ENCODE data around the gene SCGB1A1.

DNA sequence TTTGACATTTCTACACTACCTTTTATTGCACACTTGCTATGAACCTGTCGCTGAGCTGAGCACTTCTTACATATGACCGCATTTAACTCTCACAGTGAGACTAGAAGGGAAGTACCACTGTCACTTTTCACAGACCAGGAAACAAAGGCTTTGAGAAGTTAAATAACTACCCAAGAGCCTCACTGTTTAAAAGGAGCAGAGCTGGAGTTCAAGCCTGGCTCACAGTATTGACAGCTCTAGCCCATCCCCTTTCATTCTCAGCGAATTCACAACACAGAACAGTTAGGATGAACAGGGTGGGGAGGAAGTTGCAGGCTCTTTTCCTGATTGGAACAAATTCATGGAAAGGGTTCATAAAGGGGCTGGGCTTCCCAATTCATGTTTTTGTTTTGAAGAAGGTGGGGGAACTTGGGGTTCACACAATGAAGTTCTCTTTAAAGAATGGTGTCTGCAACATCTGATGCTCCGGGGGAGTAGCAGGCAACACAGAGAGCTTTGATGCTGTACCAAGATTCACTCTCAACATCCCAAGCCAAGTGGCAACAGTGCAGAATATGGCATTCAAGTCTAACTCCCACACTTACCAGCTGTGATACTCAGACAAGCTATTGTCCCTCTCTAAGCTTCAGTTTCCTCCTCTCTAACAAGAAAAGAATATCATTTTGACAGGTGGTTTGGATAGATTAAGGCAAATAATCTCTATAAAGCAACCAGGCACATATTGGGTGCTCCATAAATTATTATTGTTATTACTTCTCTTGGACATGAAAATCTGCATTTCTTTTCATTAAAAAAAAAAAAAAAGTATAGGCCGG, 17.2 kb downstream of the SCGB1A1 start:
- TF ChIP-seq SUZ12 (IDR thresholded peaks at IDR 0.05) = no peak
- TF ChIP-seq L3MBTL2 (conservative IDR thresholded peaks at IDR 0.05) = no peak
- no peak for TF ChIP-seq SP1 (IDR thresholded peaks at IDR 0.05)
- no peak for TF ChIP-seq ZNF384 (IDR thresholded peaks at IDR 0.05)
- no peak for TF ChIP-seq LEF1 (IDR thresholded peaks at IDR 0.05; ENCODE audit: borderline replicate concordance)
- TF ChIP-seq FOXA1 (IDR thresholded peaks at IDR 0.05) = no peak
- no peak for TF ChIP-seq FOXM1 (IDR thresholded peaks at IDR 0.05; ENCODE audit: borderline replicate concordance)
- TF ChIP-seq FOXK2 (IDR thresholded peaks at IDR 0.05) = no peak
- TF ChIP-seq BHLHE40 (IDR thresholded peaks at IDR 0.05; ENCODE audit: borderline replicate concordance) = no peak
- no peak for TF ChIP-seq NFRKB (IDR thresholded peaks at IDR 0.05)

All from HEK293T (cell line).